Inferior parietal cortex (tissue), 1 donor: ENCODE data around the gene HMBS.
A peak's percentile ranks its signal among the peaks of the same experiment; 100 is the strongest.
"Not testable (repeated sequence)": the region's sequence is repeated elsewhere in the genome, so short reads cannot be mapped to it uniquely, and the experiment has no call there.

Experiments used
- DNase-seq: peaks from one replicate; pipeline ENCODE4 v3.0.0-alpha.2; 2016; ENCODE audit errors: extremely low spot score

HMBS gene

DNA sequence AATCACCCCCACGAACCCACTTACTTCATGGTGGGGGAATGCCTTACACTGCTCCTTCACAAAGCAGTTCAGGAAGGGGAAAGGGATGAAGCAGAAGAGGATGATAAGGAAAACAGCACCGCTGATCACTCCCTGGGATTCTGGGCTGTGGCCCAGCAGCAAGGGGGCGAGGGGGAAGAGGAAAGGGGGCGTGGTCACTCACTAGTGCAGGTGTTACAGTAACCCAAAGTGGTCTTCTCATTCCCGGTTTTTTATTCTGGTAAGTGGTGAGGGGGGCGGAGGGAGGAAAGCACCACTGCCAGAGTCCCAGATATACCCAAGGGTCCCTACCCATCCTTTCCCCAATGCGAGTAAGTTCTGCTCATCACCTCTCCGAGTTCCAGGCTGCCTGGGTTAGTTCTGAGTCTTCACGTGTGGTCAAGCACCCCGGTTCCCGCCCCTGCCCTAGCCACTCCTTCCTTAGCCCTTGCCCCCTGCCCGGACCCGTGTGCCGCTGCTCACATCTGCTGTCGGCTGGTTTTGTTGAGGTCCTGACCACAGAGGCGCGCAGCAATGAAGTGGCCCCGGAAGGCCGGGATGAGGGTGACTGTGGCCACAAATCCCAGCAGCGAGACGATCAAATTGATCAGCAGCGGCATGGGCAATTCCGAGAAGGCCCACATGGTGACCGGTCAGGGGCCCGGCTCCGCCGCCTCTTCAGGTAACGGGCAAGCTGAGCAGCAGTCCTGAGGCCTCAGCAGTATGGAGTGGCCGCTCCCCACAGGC, 16.5 kb downstream of the HMBS start:
- no peak for DNase-seq

- DNase-seq, result peak; percentile 97
Measured at GRCh38 chr11:119101759-119102423, 17.2 kb downstream of the HMBS start, which contains the start of gene DPAGT1. Gene DPAGT1 (minus strand): TSS chr11:119101853. CDS start chr11:119101655, 198 bp downstream.

DNA sequence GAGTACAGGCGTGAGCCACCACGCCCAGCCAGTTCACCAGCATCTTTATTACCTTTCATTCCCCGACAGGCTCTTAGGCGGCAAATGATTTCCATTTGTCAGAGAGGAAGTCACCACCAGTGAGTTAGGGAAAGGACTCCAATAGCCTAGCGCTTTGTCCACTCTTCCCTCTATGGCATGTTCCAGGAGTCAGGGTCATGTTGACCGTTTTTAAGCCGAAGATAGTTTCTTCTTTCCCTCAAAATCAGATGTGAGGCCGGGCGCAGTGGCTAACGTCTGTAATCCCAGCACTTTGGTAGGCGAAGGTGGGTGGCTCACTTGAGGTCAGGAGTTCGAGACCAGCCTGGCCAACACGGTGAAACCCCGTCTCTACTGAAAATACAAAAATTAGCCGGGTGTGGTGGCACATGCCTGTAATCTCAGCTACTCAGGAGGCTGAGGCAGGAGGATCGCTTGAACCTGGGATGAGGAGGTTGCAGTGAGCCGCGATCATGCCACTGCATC, 18.5 kb downstream of the HMBS start:
- DNase-seq, result not testable (repeated sequence)

- no peak for DNase-seq
Measured at GRCh38 chr11:119103793-119104192, 19.1 kb downstream of the HMBS start.

GRCh38 chr11:119106564-119107537, 22.2 kb downstream of the HMBS start, which contains the start of gene C2CD2L:
Gene C2CD2L (plus strand): TSS chr11:119107344. CDS start chr11:119107742, 398 bp downstream.
- DNase-seq, result peak; percentile 78

- no peak for DNase-seq
Measured at GRCh38 chr11:119107538-119108145, 23.0 kb downstream of the HMBS start.

GRCh38 chr11:119108146-119108856, 23.6 kb downstream of the HMBS start:
- DNase-seq, result no peak

DNA sequence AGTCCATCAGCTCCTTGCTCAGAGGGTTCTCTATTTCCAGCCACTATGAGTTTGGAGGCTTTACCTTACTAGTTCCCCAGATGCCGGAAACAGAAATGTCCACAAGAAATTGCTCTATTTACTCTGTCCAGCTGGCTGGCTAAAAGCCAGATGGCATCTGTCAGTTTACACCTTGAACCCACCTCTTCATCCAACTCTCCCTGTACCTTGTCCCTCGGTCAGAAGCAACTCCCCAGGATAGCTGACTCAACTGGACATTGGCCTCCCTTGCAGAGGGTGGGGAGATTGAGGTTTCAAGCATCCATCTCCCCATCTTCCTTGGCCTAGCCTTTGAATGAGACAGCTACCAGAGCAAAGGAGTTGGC, 24.2 kb downstream of the HMBS start:
- DNase-seq, result no peak

DNA sequence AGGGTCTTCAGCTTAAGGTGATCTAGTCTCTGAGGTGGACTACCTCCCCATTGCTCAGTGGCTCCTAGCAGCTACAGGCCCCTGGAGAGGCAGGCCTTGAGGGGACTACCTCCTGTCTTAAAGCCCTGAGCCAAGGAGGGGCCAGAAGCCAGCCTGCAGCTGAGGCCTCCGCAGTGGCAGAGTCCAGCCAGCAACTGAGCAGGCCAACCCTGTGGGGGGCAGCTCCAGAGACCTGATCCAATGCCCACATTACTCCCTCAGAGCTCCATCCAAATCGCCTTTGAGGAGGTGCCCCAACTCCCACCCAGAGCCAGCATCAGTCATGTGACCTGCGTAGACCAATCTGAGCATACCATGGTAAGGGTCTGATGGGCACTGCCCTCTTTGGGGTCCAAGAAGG, 25.2 kb downstream of the HMBS start:
- no peak for DNase-seq

- no peak for DNase-seq
Measured at GRCh38 chr11:119110439-119110838, 25.8 kb downstream of the HMBS start.

GRCh38 chr11:119111361-119111925, 26.8 kb downstream of the HMBS start:
- DNase-seq, result no peak

DNA sequence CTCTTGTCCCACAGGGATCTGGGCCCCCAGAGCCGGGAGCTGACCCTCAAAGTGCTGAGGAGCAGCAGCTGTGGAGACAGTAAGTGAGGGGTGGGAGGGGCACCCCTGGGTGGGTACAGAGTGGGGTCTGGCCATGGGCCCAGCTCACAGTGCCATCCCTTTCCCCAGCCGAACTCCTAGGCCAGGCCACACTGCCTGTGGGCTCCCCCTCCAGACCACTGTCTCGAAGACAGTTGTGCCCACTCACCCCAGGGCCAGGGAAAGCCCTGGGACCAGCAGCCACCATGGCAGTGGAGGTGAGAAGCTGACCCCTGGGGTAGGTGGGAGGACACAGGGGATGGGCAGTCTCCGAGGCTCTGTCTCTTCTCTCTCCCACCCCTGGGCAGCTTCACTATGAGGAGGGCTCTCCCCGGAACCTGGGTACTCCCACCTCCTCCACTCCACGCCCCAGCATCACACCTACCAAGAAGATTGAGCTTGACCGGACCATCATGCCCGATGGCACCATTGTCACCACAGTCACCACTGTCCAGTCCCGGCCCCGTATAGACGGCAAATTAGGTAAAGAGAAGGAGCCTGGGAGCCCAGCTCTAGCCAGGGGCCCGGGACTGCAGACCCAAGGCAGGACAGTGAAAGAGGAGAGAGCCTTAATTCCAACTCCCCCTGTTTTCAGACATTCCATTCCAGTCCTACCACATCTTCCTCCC, 27.8 kb downstream of the HMBS start:
- no peak for DNase-seq

- no peak for DNase-seq
Measured at GRCh38 chr11:119113716-119114115, 29.0 kb downstream of the HMBS start.

- DNase-seq, result no peak
Measured at GRCh38 chr11:119114351-119114750, 29.7 kb downstream of the HMBS start.

GRCh38 chr11:119115484-119116234, 31.0 kb downstream of the HMBS start:
- DNase-seq, result no peak

DNA sequence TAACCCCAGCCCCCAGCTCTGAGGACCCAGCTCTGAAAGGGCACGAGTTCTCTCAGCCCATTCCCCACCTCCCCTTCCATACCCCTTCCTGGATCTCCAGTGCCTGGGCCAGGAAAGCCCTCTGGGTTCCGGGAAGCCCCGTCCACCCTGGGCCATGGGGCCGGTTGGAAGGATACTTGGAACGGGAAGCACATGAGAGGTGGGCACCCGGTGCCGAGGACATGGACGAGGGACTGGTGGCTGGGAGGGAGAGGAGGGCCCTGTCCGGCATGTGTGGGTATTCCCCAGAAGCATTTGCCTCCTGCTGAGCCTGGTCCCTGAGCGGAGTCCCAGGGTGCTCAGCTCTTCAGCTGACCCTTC, 31.5 kb downstream of the HMBS start:
- no peak for DNase-seq

DNA sequence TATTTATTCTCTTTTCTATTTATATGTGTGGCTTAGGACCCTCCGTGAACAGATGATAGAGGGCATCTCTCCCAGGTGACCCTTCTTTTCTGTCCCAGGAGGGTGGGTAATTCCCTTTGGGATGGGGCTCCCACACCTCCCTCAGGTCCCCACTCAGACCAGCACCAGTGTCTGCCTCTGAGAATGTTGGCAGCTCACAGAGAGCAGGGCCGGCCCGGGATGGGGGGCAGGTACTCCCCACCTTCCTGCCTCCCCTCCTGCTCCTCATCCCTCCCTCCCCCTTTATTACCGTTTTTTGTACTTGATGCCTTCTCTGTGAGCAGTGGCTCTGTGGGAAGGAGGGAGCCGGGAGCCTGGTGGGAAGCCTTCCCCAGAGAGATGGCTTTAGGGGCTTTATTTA, 31.9 kb downstream of the HMBS start:
- no peak for DNase-seq

DNA sequence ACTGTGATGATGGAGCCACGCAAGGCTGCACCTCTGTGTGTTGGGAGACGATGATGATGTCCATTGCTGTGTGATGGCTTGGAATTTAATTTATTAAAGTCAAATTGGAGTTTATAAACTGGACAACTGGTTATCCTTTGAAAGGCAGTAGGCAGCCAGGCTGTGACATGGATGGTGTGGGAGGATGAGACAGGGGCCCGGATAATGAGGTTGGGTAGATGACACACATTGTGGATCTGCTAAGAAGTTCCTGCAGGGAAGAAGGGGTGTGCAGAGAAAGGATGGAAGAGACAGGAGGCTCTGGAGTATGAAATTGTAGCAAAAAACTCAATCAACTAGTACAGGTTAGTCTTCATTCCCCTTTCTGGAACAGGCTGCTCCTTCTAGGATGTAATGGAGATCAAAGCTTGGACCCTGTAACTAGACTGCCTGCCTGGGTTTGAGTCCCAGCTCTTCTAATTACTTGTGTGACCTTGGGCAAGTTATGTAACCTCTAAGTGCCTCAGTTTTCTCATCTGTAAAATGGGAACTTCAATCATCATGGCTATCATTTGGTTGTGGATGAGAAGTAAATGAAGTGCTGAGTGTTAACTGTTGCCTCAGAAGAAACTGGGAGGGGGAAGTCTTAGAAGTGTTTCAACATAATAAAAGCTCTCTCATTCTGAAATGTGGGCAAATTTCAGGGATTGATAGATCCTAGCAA, 32.5 kb downstream of the HMBS start:
- no peak for DNase-seq
